Smooth muscle cell (in vitro differentiated cells): ENCODE results near the gene SPATS2L. TPM values are rescaled to one million over a fixed set of nuclear protein-coding genes. Genes with fewer than 3 reads are reported as not detected.

Experiments used
- DNase-seq: peaks from one replicate; lab custom pipeline; 2025; ENCODE audit not compliant: unreplicated experiment; lab: John Stamatoyannopoulos, UW
- H2AFZ ChIP-seq: fragments of 200-600 bp; sonication (generic); 2 replicates; pipeline ENCODE4 v1.6.0; 2016; ENCODE audit warnings: antibody characterized with exemption, low read depth, mild to moderate bottlenecking
- H3F3A ChIP-seq: fragments of 200-600 bp; sonication (generic); 2 replicates; pipeline ENCODE4 v1.6.0; 2017; ENCODE audit warnings: antibody characterized with exemption, low read depth
- H3K27ac ChIP-seq: fragments of 200-600 bp; sonication (generic); 2 replicates; pipeline ENCODE4 v1.5.1; 2016; ENCODE audit warnings: low read depth, mild to moderate bottlenecking
- H3K27me3 ChIP-seq: fragments of 200-600 bp; sonication (generic); 2 replicates; pipeline ENCODE4 v1.6.1; 2016; ENCODE audit warnings: low read depth, mild to moderate bottlenecking
- H3K36me3 ChIP-seq: fragments of 200-600 bp; sonication (generic); 2 replicates; pipeline ENCODE4 v1.5.1; 2016; ENCODE audit warnings: low read depth
- H3K4me1 ChIP-seq: fragments of 200-600 bp; sonication (generic); 2 replicates; pipeline ENCODE4 v1.5.1; 2016; ENCODE audit warnings: low read depth
- H3K4me2 ChIP-seq: fragments of 200-600 bp; sonication (generic); 2 replicates; pipeline ENCODE4 v1.6.0; 2016; ENCODE audit warnings: mild to moderate bottlenecking
- H3K4me3 ChIP-seq: fragments of 200-600 bp; sonication (generic); 2 replicates; pipeline ENCODE4 v1.5.1; 2016; ENCODE audit warnings: mild to moderate bottlenecking
- H3K79me2 ChIP-seq: fragments of 200-600 bp; sonication (generic); 2 replicates; pipeline ENCODE4 v1.6.0; 2016; ENCODE audit warnings: low read depth, mild to moderate bottlenecking
- H3K9ac ChIP-seq: fragments of 200-600 bp; sonication (generic); 2 replicates; pipeline ENCODE4 v1.6.0; 2016; ENCODE audit warnings: low read depth
- H3K9me3 ChIP-seq: fragments of 200-600 bp; sonication (generic); replicated peaks from 2 replicates; pipeline ENCODE4 v1.5.1; 2016; ENCODE audit warnings: low read depth
- H4K20me1 ChIP-seq: fragments of 200-600 bp; sonication (generic); 2 replicates; pipeline ENCODE4 v1.6.0; 2016; ENCODE audit warnings: low read depth
- WGBS: methylation state at CpG from one replicate; pipeline ENCODE4 v1.1.7; 2016; ENCODE audit warnings: low lambda C conversion rate; 5-methylcytosine and 5-hydroxymethylcytosine counted together
- polyA plus RNA-seq: library from polyadenylated mRNA; unstranded; fragments of >200 nt; fragmentation: Nextera tagmentation; extraction: Ambion mirVana; gene quantifications from 2 replicates; pipeline ENCODE4 v1.2.1, GENCODE V29; 2016
- total RNA-seq: library from RNA; depleted of rRNA; stranded (reverse); fragments of >200 nt; gene quantifications from 2 replicates; pipeline ENCODE4 v1.2.3, GENCODE V29; 2014
- TF ChIP-seq, protein P1 (sequence below): fragments of 200-600 bp; sonication (generic); IDR thresholded peaks from 2 replicates; pipeline ENCODE4 v1.5.1; 2017; ENCODE audit warnings: borderline replicate concordance, mild to moderate bottlenecking, antibody characterized with exemption; ENCODE audit not compliant: insufficient read depth, poor library complexity, severe bottlenecking

The SPATS2L gene
- total and polyA plus RNA-seq, 2 experiments from 2014 or later: 356 to 432 TPM

DNA sequence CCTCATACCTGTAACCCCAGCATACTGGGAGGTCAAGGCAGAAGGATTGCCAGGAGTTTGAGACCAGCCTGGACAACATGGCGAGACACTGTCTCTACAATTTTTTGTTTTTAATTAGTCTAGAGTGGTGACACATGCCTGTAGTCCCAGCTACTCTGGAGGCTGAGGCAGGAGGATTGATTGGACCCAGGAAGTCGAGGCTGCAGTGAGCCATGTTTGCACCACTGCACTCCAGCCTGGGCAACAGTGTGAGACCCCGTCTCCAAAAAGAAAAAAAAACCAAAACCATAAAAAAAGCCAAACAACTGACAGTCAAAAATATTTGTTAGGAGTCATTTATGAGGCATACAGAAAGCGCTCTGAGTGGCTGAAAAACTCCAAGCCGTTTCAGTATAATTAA, 107.9 kb downstream of the SPATS2L start:
- no peaks in the 10 kb centered on the region for H3K9me3 ChIP-seq
- 93% methylated on average over 5 of the region's 5 CpGs for WGBS
- peaks cover 14% of the 10 kb centered on the region for H3K36me3 ChIP-seq
- DNase-seq: no peak
- TF ChIP-seq, protein P1, sequence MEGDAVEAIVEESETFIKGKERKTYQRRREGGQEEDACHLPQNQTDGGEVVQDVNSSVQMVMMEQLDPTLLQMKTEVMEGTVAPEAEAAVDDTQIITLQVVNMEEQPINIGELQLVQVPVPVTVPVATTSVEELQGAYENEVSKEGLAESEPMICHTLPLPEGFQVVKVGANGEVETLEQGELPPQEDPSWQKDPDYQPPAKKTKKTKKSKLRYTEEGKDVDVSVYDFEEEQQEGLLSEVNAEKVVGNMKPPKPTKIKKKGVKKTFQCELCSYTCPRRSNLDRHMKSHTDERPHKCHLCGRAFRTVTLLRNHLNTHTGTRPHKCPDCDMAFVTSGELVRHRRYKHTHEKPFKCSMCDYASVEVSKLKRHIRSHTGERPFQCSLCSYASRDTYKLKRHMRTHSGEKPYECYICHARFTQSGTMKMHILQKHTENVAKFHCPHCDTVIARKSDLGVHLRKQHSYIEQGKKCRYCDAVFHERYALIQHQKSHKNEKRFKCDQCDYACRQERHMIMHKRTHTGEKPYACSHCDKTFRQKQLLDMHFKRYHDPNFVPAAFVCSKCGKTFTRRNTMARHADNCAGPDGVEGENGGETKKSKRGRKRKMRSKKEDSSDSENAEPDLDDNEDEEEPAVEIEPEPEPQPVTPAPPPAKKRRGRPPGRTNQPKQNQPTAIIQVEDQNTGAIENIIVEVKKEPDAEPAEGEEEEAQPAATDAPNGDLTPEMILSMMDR: no peak
- peaks cover 6% of the 10 kb centered on the region for H3F3A ChIP-seq
- H3K9ac ChIP-seq: no peak overlapping the region
- no peak overlapping the region for H3K4me3 ChIP-seq
- no peaks in the 10 kb centered on the region for H3K27me3 ChIP-seq
- H4K20me1 ChIP-seq: peaks cover 27% of the 10 kb centered on the region
- H3K4me1 ChIP-seq: peaks cover 23% of the 10 kb centered on the region
- peaks cover 90% of the 10 kb centered on the region for H3K79me2 ChIP-seq
- no peak overlapping the region for H2AFZ ChIP-seq
- no peak overlapping the region for H3K4me2 ChIP-seq
- H3K27ac ChIP-seq: peak overlapping the region; percentile 11

DNA sequence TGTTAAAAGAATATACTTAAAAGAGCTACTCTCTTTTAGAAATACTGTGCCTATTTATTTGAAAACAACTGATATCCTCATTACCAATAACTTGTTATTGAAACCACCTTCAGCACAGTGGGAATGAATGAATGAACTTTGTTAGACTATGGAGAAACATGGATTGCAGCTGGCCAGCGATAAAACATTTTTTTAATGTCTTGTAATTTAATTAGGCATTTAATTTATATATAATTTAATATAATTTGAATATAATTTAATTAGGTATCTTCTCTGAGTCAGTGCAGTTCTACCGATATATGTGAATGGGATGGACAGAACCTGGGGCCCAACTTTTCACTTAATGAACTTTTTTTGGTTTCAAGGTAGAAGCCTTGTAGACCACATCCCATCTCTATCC, 109.0 kb downstream of the SPATS2L start:
- Histone ChIP-seq H3K9me3 (no peaks in the 10 kb centered on the region), H3K36me3 (peaks cover 22% of the 10 kb centered on the region), H2AFZ (no peak overlapping the region), H4K20me1 (peaks cover 28% of the 10 kb centered on the region), H3K4me2 (no peak overlapping the region), H3K79me2 (peaks cover 89% of the 10 kb centered on the region), H3K27ac (no peak overlapping the region), H3K27me3 (no peaks in the 10 kb centered on the region), H3K9ac (no peak overlapping the region), H3K4me1 (peaks cover 20% of the 10 kb centered on the region), H3K4me3 (no peak overlapping the region), H3F3A (peaks cover 6% of the 10 kb centered on the region)
- TF ChIP-seq, protein P1: no peak
- no peak for DNase-seq
- WGBS: 99% methylated on average over 2 of the region's 2 CpGs

DNA sequence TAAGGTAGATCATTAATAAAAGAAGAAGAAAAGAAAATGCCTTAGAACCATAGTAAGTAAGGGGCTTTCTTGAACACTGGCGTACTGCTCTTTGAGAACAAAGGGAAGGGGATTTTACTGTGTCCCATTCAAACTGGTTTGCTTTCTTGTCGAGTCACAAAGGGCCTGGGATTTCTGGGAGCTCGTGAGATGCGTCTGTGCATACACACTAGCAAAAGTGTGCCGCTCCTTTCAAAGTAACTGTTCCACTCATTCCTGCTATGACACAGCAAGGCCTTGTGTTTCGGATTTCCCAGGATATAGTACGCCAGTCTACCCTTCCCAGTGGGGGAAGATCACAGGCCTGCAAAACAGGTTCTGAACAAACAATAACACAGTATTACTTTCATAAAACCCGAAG, 110.4 kb downstream of the SPATS2L start:
- peaks cover 6% of the 10 kb centered on the region for H3F3A ChIP-seq
- peak overlapping the region; percentile 44 for H3K27ac ChIP-seq
- TF ChIP-seq, protein P1: no peak
- no peak overlapping the region for H3K4me2 ChIP-seq
- DNase-seq: no peak
- H3K9me3 ChIP-seq: no peaks in the 10 kb centered on the region
- H3K27me3 ChIP-seq: no peaks in the 10 kb centered on the region
- 80% methylated on average over 8 of the region's 8 CpGs for WGBS
- H3K79me2 ChIP-seq: peaks cover 78% of the 10 kb centered on the region
- peaks cover 30% of the 10 kb centered on the region for H3K36me3 ChIP-seq
- H3K9ac ChIP-seq: no peak overlapping the region
- H3K4me1 ChIP-seq: peaks cover 20% of the 10 kb centered on the region
- H4K20me1 ChIP-seq: peaks cover 31% of the 10 kb centered on the region
- no peak overlapping the region for H2AFZ ChIP-seq
- no peak overlapping the region for H3K4me3 ChIP-seq

DNA sequence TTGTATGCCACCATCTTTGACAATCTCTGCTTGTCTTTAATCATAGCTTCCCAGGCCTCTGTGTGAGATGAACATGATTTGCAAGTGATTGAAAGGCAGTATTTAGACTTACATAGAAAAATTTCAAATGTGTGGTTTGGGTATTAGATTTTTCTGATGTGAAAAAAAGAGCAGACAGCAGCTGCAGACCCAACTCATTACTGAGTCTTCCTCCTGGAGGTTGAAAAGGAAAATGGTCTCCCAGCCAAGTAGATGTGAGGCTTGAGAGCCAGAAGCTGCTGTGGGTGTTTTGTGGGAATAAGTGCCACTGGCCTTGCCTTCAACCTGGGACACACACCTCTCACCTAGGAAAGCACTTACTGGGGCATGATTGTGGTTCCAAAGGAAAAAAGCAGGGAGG, 110.9 kb downstream of the SPATS2L start:
- Histone ChIP-seq H3K27ac (peak overlapping the region; percentile 44), H3K9me3 (no peaks in the 10 kb centered on the region), H3F3A (peaks cover 6% of the 10 kb centered on the region), H3K9ac (no peak overlapping the region), H2AFZ (no peak overlapping the region), H3K4me2 (no peak overlapping the region), H3K27me3 (no peaks in the 10 kb centered on the region), H4K20me1 (peaks cover 36% of the 10 kb centered on the region), H3K4me3 (no peak overlapping the region), H3K36me3 (peaks cover 30% of the 10 kb centered on the region), H3K4me1 (peaks cover 20% of the 10 kb centered on the region), H3K79me2 (peaks cover 73% of the 10 kb centered on the region)
- no peak for DNase-seq
- TF ChIP-seq, protein P1: no peak
